HepG2 (cell line): Measurements from ENCODE around the gene KRI1. TPM values are rescaled to one million over a fixed set of nuclear protein-coding genes. Genes with fewer than 3 reads are reported as not detected.

Experiments used
- ATAC-seq: fragments of 200-7000 bp; cut with Tn5 transposase; 3 replicates; pipeline ENCODE4 v1.9.1; 2020; ENCODE audit warnings: mild to moderate bottlenecking, moderate library complexity
- BruUV-seq: library from RNA; stranded (reverse); fragments of 400-500 nt; replicated peaks from 2 replicates; lab custom pipeline; 2021; lab: Mats Ljungman, UMichigan
- CTCF ChIA-PET: fragments of 300-600 bp; formaldehyde crosslinking; extraction: SDS; loops from one replicate; lab custom pipeline; 2021; ENCODE audit warnings: low total read pairs, inconsistent platforms, low intra/inter-chr PET ratio; lab: Yijun Ruan, JAX
- POLR2A ChIA-PET: fragments of 350-600 bp; sonication (Branson Sonifier 250); formaldehyde crosslinking; loops from one replicate; lab custom pipeline; 2020; ENCODE audit warnings: antibody characterized with exemption, inconsistent platforms; lab: Yijun Ruan, JAX
- DNase-seq: peaks from one replicate; pipeline ENCODE4 v3.0.0-alpha.2; 2015; ENCODE audit warnings: low spot score
- FAIRE-seq: peaks from 3 replicates; lab custom pipeline; 2011; peaks lifted over from hg19 to GRCh38; lab: Jason Lieb, UNC
- H2AFZ ChIP-seq: one replicate; pipeline ENCODE4 v1.6.1; 2011; ENCODE audit warnings: low read length, inconsistent platforms
- H3K27ac ChIP-seq: fragments of 300-600 bp; 3 replicates; pipeline ENCODE4 v1.8.0; 2011; ENCODE audit warnings: mixed run types, mild to moderate bottlenecking, mixed read lengths, low read length, inconsistent platforms; ENCODE audit not compliant: insufficient read depth; ENCODE audit errors: extremely low read length
- H3K27me3 ChIP-seq, 2 experiments: fragments of 200-600 bp in 1 of 2; 2 replicates in 1 of 2; 3 replicates in 1 of 2; pipeline versions ENCODE4 v1.6.0 to v1.8.0; 2011; ENCODE audit warnings: low read length in 2 of 2, mild to moderate bottlenecking in 2 of 2, moderate library complexity in 2 of 2, inconsistent platforms in 1 of 2; ENCODE audit not compliant: insufficient read depth in 2 of 2, control insufficient read depth in 1 of 2
- H3K36me3 ChIP-seq, 2 experiments: fragments of 200-600 bp in 1 of 2; replicated peaks in 1 of 2; 2 replicates in 1 of 2; 3 replicates in 1 of 2; pipeline versions ENCODE4 v1.5.1 to v1.8.0; 2011; ENCODE audit warnings: low read length in 2 of 2, inconsistent platforms in 1 of 2; ENCODE audit not compliant: insufficient read depth in 2 of 2, control insufficient read depth in 1 of 2
- H3K4me1 ChIP-seq: 2 replicates; pipeline ENCODE4 v1.5.1; 2012; ENCODE audit warnings: low read length, inconsistent platforms; ENCODE audit not compliant: insufficient read depth
- H3K4me2 ChIP-seq: 2 replicates; pipeline ENCODE4 v1.6.0; 2011; ENCODE audit warnings: low read depth, low read length, inconsistent platforms
- H3K4me3 ChIP-seq, 3 experiments: fragments of 200-600 bp in 1 of 3; sonication (generic), shearing (Covaris generic) in 1 of 3; replicated peaks in 1 of 3; 2 replicates each; pipeline ENCODE4 v1.5.1; 2011 to 2016; ENCODE audit warnings: low read length in 3 of 3, inconsistent platforms in 2 of 3, low read depth in 2 of 3, mild to moderate bottlenecking in 2 of 3, control low read depth in 1 of 3, mixed read lengths in 1 of 3; ENCODE audit not compliant: insufficient read depth in 1 of 3
- H3K79me2 ChIP-seq: one replicate; pipeline ENCODE4 v1.6.1; 2011; ENCODE audit warnings: low read length, inconsistent platforms; ENCODE audit not compliant: insufficient read depth
- H3K9ac ChIP-seq: 2 replicates; pipeline ENCODE4 v1.6.0; 2011; ENCODE audit warnings: mild to moderate bottlenecking, low read depth, low read length, inconsistent platforms; ENCODE audit not compliant: insufficient read depth
- H3K9me3 ChIP-seq: 2 replicates; pipeline ENCODE4 v1.5.1; 2012; ENCODE audit warnings: mild to moderate bottlenecking, low read length
- H4K20me1 ChIP-seq: 2 replicates; pipeline ENCODE4 v1.6.0; 2011; ENCODE audit warnings: inconsistent platforms, mild to moderate bottlenecking, low read length, moderate library complexity; ENCODE audit not compliant: insufficient read depth
- AHDC1 ChIP-seq: sonication (generic); formaldehyde crosslinking; IDR thresholded peaks from 2 replicates; pipeline ENCODE4 v1.5.1; 2020; ENCODE audit warnings: mild to moderate bottlenecking, missing genetic modification reagents, borderline replicate concordance
- CTCF ChIP-seq: sonication (generic); formaldehyde crosslinking; IDR thresholded peaks from 2 replicates; pipeline ENCODE4 v1.5.0; 2020; ENCODE audit warnings: mild to moderate bottlenecking, missing genetic modification reagents, moderate library complexity
- ELF1 ChIP-seq: sonication (generic); formaldehyde crosslinking; IDR thresholded peaks from 2 replicates; pipeline ENCODE4 v1.4.0; 2020; ENCODE audit warnings: missing genetic modification reagents
- FUBP1 ChIP-seq: sonication (generic); formaldehyde crosslinking; IDR thresholded peaks from 2 replicates; pipeline ENCODE4 v1.5.1; 2020; ENCODE audit warnings: missing genetic modification reagents, mild to moderate bottlenecking, borderline replicate concordance
- HMG20A ChIP-seq: IDR thresholded peaks from 2 replicates; pipeline ENCODE4 v1.6.1; 2016; ENCODE audit warnings: borderline replicate concordance
- HMGXB4 ChIP-seq, 2 experiments: sonication (generic) in 1 of 2; formaldehyde crosslinking in 1 of 2; IDR thresholded peaks; 2 replicates each; pipeline versions ENCODE4 v1.4.0 to v1.6.1; 2018 to 2020; ENCODE audit warnings: missing genetic modification reagents in 2 of 2, borderline replicate concordance in 1 of 2, low read depth in 1 of 2, mild to moderate bottlenecking in 1 of 2, missing biosample characterization in 1 of 2
- KMT2B ChIP-seq: IDR thresholded peaks from 2 replicates; pipeline ENCODE4 v1.6.1; 2016; ENCODE audit warnings: missing genetic modification reagents, missing compliant biosample characterization
- ZBTB46 ChIP-seq: sonication (generic); formaldehyde crosslinking; IDR thresholded peaks from 2 replicates; pipeline ENCODE4 v1.4.0; 2020; ENCODE audit warnings: mild to moderate bottlenecking, missing genetic modification reagents, borderline replicate concordance
- ZNF335 ChIP-seq: sonication (generic); formaldehyde crosslinking; IDR thresholded peaks from 2 replicates; pipeline ENCODE4 v1.4.0; 2020; ENCODE audit warnings: missing genetic modification reagents
- WGBS: methylation state at CpG from one replicate; pipeline ENCODE4 v1.1.6; 2017; ENCODE audit warnings: low lambda C conversion rate; 5-methylcytosine and 5-hydroxymethylcytosine counted together
- in situ Hi-C: cut with HindIII; loops from 2 replicates; pipeline ENCODE4 v1.10.0; 2017; ENCODE audit warnings: low pct_unique_long_range_greater_than_20kb; ENCODE audit not compliant: extremely low pct_ligation_motif_present
- intact Hi-C: fragments of 100-400 bp; cut with micrococcal nuclease; formaldehyde crosslinking; loops from one replicate; pipeline ENCODE4 v1.10.0; 2022; ENCODE audit not compliant: unreplicated experiment
- polyA plus RNA-seq, 8 experiments: library from polyadenylated mRNA; depleted of rRNA in 3 of 8; stranded (reverse) in 7 of 8; unstranded in 1 of 8; fragments of >200 nt; fragmentation: Illumina TruSeq in 4 of 8; extraction: Trizol in 4 of 8; gene quantifications; 2 replicates each; pipeline versions ENCODE4 v1.2.1 to v1.2.3, GENCODE V29; 2011 to 2016; ENCODE audit warnings: low read depth in 4 of 8, missing spikeins in 1 of 8, mixed read lengths in 1 of 8; ENCODE audit not compliant: insufficient read depth in 1 of 8
- total RNA-seq, 5 experiments: library from RNA; depleted of rRNA; stranded (reverse); fragments of >200 nt; fragmentation: Illumina TruSeq; extraction: Trizol; gene quantifications; 2 replicates each; pipeline ENCODE4 v1.2.3, GENCODE V29; 2016; ENCODE audit warnings: low read depth in 1 of 5

Gene KRI1
- total and polyA plus RNA-seq, 2 of the 13 experiments (the other 11 are each of a cell fraction or from before 2014, with no cell fraction given) = 9.1 to 11.7 TPM

DNA sequence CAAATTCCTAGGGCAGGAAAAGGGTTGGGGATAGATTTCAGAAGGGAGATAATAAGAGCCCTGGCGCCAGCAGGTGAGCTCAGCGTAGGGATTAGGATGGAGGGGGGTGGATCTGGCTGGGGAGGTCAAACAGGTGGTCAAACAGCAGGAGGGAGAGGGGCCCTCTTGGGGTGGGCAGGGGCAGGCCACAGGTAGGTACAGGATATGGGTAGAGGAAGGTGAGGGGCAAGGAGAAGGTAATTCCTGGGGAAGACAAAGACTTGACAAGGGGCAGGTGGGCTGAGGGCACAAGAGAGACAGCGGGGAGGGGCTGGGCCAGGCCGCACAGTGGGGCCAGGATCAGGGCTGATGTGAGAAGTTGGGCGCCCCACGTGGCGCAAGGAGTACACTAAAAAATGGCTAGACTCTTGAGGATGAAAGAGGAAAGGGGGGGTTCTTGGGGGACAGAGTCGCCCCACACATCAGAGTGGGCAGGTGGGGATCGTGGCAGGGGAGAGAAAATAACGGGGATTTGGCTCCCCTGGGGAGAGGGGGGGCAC, 713 bp downstream of the KRI1 start:
- ChIA-PET CTCF (no interaction called here), POLR2A (interaction anchor here (1.0 to 1.6 kb wide), 2 partner anchors 9 to 12 kb away, joined by 3 to 4 read pairs; no protein-coding TSS in a partner anchor)
- DNase-seq (no peak), FAIRE-seq (no peak), ATAC-seq (no peak)
- Histone ChIP-seq H3K9ac (peak overlapping the region; percentile 91), H3K9me3 (no peaks in the 10 kb centered on the region), H3K36me3 (peaks cover 2 to 10% of the 10 kb centered on the region in 2 experiments; a peak in 3 of 5 replicates), H4K20me1 (no peaks in the 10 kb centered on the region), H3K4me3 (peak overlapping the region; percentile 82 to 86 (median 85)), H2AFZ (no peak overlapping the region), H3K4me1 (peaks cover 40% of the 10 kb centered on the region), H3K27ac (peak overlapping the region; percentile 80), H3K27me3 (no peaks in the 10 kb centered on the region), H3K4me2 (peak overlapping the region; percentile 82), H3K79me2 (peaks cover 10% of the 10 kb centered on the region)
- in situ Hi-C loops (no loop called here), intact Hi-C loops (no loop called here)
- 10% methylated on average over 10 of the region's 10 CpGs for WGBS
- no TSS peak for BruUV-seq
- TF ChIP-seq ELF1 (CRISPR knock-in tag) (no peak), FUBP1 (CRISPR knock-in tag) (no peak), HMG20A (CRISPR knock-in tag) (no peak), AHDC1 (CRISPR knock-in tag) (no peak), CTCF (CRISPR knock-in tag) (peak; percentile 43), HMGXB4 (CRISPR knock-in tag; IDR thresholded peaks at IDR 0.05; ENCODE audit: borderline replicate concordance in 1 of 2, low read depth in 1 of 2) (0 out of 4 replicates have a peak, but pooled peaks of 1 of the 2 experiments have one; percentile 9), ZBTB46 (no peak), ZNF335 (no peak), KMT2B (CRISPR knock-in tag) (no peak)
